K562 (cell line): ENCODE results near the gene TMEM181. TPM values are rescaled to one million over a fixed set of nuclear protein-coding genes. Genes with fewer than 3 reads are reported as not detected.

Experiments used
- POU5F1 ChIP-seq: fragments of 150-350 bp; IDR thresholded peaks from 2 replicates; pipeline ENCODE4 v1.6.1; 2014; ENCODE audit warnings: borderline replicate concordance, low read length, low read depth, mild to moderate bottlenecking; ENCODE audit not compliant: partially characterized antibody
- ZBTB40 ChIP-seq, 2 experiments: fragments of 450-650 bp in 1 of 2; sonication (generic) in 1 of 2; formaldehyde crosslinking in 1 of 2; IDR thresholded peaks; 2 replicates each; pipeline versions ENCODE4 v1.7.1 to v1.9.0; 2016 to 2022; ENCODE audit warnings: inconsistent platforms in 1 of 2, mild to moderate bottlenecking in 1 of 2, missing genetic modification reagents in 1 of 2
- ZHX1 ChIP-seq: fragments of 150-350 bp; conservative IDR thresholded peaks from 2 replicates; pipeline ENCODE4 v1.6.1; 2014; ENCODE audit warnings: low read length
- polyA plus RNA-seq, 8 experiments: library from polyadenylated mRNA; depleted of rRNA in 4 of 8; stranded (reverse) in 5 of 8; unstranded in 3 of 8; fragments of >200 nt; fragmentation: Nextera tagmentation in 2 of 8; fragmentation: Illumina TruSeq in 1 of 8; extraction: Ambion mirVana in 2 of 8; extraction: Trizol in 1 of 8; gene quantifications; 2 replicates each; pipeline versions ENCODE4 v1.2.1 to v1.2.3, GENCODE V29; 2011 to 2014; ENCODE audit warnings: inconsistent platforms in 1 of 8, missing spikeins in 1 of 8
- total RNA-seq, 7 experiments: library from RNA; depleted of rRNA in 6 of 7; stranded (reverse); fragments of >200 nt in 6 of 7; fragmentation: Illumina TruSeq in 2 of 7; extraction: Trizol in 2 of 7; gene quantifications; 2 replicates each; pipeline versions ENCODE4 v1.2.1 to v1.2.3, GENCODE V29; 2011 to 2021; ENCODE audit warnings: low replicate concordance in 1 of 7

TMEM181 gene
- total and polyA plus RNA-seq, 9 of the 15 experiments (the other 6 are each of a cell fraction or from before 2014, with no cell fraction given), result 5.6 to 27.2 (median 19.9) TPM

- TF ChIP-seq ZBTB40 (IDR thresholded peaks at IDR 0.05), result no peak
- TF ChIP-seq ZBTB40 (CRISPR knock-in tag; IDR thresholded peaks at IDR 0.05), result no peak
- TF ChIP-seq ZHX1, result no peak
- no peak for TF ChIP-seq POU5F1
- TF ChIP-seq, all 486 proteins: peak for 0
These were observed 5.1 kb upstream of the TMEM181 start (continued) for GRCh38 chr6:158554611-158555361.
